GM12874 (cell line): ENCODE measurements around the gene ABHD12.
A peak's percentile ranks its signal among the peaks of the same experiment; 100 is the strongest.

ENCODE experiments used
- TF ChIP-seq, protein P1 (sequence below): IDR thresholded peaks from 2 replicates; pipeline ENCODE4 v1.5.1; 2011; ENCODE audit warnings: low read depth, mild to moderate bottlenecking, control low read depth, low read length, moderate library complexity; ENCODE audit not compliant: insufficient read depth

ABHD12 gene

DNA sequence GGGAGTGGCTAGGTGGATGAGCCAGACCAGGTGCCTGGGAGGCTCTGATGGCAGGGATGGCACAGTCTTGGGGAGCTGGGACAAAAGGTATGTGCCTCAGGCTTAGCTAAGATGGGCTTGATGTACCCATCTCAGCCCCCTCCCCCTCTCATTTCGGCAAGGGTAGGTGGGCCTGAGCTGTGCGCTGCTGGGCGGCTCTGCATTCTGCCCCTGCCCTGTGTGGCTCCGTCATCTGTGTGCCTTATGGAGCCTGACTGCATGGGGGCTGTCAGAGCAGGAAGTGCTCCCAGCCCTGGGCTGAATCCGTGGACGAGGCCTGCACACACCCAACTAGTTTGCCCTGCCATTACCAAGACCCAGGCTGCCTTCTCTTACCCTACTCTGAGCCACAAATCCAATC, 88.0 kb downstream of the ABHD12 start:
- TF ChIP-seq, protein P1, sequence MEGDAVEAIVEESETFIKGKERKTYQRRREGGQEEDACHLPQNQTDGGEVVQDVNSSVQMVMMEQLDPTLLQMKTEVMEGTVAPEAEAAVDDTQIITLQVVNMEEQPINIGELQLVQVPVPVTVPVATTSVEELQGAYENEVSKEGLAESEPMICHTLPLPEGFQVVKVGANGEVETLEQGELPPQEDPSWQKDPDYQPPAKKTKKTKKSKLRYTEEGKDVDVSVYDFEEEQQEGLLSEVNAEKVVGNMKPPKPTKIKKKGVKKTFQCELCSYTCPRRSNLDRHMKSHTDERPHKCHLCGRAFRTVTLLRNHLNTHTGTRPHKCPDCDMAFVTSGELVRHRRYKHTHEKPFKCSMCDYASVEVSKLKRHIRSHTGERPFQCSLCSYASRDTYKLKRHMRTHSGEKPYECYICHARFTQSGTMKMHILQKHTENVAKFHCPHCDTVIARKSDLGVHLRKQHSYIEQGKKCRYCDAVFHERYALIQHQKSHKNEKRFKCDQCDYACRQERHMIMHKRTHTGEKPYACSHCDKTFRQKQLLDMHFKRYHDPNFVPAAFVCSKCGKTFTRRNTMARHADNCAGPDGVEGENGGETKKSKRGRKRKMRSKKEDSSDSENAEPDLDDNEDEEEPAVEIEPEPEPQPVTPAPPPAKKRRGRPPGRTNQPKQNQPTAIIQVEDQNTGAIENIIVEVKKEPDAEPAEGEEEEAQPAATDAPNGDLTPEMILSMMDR, result no peak

DNA sequence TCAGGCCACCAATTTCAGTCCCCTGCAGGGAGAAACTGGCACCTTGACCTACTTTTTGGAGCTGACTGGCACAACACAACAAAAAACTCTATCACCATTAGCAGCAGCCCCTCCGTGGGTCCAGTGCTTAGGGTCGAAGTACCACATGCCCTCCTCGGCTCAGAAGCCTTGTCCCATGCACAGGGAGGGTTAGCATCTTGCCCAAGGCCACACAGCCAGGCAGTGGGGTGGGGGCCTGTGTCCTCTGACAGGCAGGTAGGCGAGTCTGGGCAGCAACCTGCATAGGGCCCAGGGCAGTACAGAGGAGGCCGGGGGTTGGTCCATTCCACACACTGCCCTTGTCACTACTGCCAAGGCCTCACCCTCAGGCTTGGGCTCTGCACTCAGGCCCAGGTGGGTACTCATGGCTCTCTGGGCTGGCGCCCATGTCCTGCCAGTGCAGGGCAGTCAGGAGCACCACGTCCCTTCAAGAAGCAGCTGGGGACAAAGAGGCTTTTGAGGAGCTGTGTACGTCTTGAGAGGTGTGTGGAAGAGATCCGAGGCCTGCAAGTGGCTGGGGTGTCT, 89.2 kb downstream of the ABHD12 start:
- TF ChIP-seq, protein P1, result no peak

DNA sequence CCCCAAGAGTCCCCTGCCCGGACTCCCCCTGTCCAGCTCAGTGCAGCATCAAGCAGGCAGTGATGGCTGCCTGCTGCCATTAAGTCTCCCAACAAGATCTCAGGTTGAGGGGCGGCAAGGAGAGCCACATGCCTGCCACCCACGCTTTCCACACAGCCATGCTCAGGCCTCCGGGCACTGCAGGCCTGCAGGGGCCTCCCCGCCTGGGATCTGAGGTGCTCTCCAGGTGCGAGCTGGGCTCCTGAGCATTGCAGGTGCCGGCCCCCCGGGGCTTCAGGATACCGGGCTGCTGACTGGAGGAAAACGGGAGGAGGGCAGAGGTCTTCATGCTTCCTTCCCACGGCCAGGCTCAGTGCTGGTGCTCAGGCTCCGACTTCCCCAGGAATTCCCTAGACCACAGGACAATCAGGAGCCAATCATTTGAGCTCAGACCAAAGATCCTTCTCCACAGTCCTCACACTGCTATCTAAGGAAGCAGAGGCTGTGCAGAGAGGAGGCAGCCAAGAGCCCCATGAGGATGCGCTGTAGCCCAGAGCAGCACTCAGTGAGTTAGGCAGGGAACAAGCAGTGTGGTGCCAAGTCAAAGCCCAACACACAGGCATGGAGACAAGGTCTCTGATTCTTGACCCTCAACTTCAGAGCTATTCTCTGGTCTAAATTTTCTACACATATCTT, 90.0 kb downstream of the ABHD12 start:
- TF ChIP-seq, protein P1, result no peak

DNA sequence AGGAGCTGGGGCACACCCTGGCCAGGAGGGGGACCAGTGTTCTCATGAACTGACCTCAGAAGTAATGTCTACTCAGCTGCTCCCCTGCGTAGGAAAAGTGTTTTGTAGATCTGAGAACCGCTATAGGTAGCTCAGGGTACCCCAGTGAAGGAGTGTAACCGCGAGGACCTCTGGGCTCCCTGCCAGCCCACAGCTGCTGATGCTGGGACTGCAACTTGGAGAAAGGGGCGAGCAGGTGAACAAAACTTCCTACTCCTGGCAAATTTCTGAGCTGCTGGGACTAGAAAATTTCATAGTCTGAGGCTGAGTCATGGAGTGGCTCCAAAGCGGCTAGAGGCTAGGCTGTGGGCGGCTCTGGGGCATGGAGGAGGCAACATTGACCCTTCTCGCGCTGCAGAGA, 90.8 kb downstream of the ABHD12 start:
- TF ChIP-seq, protein P1, result no peak

DNA sequence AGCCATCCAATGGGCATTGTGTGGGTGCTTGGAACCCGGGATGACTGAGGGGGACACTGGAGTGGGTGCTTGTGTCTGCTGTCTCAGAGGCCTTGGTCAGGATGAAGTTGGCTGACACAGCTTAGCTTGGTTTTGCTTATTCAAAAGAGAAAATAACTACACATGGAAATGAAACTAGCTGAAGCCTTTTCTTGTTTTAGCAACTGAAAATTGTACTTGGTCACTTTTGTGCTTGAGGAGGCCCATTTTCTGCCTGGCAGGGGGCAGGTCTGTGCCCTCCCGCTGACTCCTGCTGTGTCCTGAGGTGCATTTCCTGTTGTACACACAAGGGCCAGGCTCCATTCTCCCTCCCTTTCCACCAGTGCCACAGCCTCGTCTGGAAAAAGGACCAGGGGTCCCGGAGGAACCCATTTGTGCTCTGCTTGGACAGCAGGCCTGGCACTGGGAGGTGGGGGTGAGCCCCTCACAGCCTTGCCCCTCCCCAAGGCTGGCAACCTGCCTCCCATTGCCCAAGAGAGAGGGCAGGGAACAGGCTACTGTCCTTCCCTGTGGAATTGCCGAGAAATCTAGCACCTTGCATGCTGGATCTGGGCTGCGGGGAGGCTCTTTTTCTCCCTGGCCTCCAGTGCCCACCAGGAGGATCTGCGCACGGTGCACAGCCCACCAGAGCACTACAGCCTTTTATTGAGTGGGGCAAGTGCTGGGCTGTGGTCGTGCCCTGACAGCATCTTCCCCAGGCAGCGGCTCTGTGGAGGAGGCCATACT, 93.3 kb downstream of the ABHD12 start:
- TF ChIP-seq, protein P1, result no peak

DNA sequence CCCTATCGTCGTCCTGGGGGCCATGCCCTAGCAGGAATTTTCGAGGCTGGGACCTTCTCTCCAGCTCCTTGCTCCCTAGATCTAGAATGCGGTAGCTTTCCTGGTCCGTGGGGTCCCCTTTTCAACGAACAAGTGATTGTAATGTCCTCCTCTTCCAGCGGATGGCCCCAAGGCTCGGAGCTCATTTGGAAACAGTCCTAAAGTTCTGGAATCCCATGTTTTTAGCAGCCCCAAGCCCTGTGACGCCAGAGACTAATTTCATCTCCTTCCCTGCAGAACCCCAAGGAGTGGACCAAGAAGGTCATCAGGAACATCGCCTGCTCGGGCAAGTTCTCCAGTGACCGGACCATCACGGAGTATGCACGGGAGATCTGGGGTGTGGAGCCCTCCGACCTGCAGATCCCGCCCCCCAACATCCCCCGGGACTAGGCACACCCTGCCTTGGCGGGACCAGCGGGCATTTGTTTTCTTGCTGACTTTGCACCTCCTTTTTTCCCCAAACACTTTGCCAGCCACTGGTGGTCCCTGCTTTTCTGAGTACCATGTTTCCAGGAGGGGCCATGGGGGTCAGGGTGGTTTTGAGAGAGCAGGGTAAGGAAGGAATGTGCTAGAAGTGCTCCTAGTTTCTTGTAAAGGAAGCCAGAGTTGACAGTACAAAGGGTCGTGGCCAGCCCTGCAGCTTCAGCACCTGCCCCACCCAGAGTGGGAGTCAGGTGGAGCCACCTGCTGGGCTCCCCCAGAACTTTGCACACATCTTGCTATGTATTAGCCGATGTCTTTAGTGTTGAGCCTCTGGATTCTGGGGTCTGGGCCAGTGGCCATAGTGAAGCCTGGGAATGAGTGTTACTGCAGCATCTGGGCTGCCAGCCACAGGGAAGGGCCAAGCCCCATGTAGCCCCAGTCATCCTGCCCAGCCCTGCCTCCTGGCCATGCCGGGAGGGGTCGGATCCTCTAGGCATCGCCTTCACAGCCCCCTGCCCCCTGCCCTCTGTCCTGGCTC, 94.2 kb downstream of the ABHD12 start:
- TF ChIP-seq, protein P1, result peak; percentile 56
